ENCODE measurements around the gene CLGN. TPM values are rescaled to one million over a fixed set of nuclear protein-coding genes. Genes with fewer than 3 reads are reported as not detected.

CLGN gene
- total RNA-seq, 1 donor = 19.3 TPM

DNA sequence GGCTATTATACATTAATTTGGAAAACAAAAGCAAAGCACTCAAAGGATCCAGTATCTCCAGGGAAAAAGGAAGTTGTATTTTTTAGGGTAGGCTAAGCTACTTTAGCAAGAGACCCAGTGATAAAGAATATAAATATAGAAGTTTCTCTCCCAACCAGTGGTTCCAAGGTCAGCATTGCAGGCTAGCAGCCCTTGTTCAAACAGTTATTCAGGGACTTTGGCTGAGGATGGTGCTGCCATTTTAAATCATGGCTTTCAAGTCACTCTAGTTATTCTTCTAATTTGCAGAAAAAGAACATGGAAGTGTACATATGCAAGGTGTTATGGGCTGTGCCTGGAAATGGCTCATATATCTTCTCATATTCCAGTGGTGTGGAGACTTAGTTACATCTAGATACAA is 44.7 kb downstream of the CLGN start:
- DNase-seq (ENCODE audit: low read depth) = no peak
- H3K4me3 ChIP-seq (ENCODE audit: low read depth, low read length) = no peak overlapping the region
- TF ChIP-seq, protein P1, sequence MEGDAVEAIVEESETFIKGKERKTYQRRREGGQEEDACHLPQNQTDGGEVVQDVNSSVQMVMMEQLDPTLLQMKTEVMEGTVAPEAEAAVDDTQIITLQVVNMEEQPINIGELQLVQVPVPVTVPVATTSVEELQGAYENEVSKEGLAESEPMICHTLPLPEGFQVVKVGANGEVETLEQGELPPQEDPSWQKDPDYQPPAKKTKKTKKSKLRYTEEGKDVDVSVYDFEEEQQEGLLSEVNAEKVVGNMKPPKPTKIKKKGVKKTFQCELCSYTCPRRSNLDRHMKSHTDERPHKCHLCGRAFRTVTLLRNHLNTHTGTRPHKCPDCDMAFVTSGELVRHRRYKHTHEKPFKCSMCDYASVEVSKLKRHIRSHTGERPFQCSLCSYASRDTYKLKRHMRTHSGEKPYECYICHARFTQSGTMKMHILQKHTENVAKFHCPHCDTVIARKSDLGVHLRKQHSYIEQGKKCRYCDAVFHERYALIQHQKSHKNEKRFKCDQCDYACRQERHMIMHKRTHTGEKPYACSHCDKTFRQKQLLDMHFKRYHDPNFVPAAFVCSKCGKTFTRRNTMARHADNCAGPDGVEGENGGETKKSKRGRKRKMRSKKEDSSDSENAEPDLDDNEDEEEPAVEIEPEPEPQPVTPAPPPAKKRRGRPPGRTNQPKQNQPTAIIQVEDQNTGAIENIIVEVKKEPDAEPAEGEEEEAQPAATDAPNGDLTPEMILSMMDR (IDR thresholded peaks at IDR 0.05; ENCODE audit: insufficient read depth, low read length) = no peak

DNA sequence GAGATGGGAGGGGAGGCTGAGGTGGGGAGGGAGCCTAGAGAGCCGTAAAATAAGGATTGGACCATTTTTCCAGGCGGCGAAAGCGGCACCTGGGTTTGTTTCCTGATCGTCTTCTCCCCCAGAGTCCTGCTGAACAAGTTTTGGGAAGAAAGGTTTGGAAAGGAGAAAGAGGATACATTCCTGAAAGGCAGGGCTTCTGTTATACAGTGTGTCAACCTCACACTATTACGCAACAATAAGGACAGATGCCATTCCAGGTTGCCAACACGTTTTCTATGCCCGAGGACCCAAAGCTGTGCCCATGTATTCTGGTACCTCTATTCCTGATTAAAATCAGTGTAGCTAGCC is 53.3 kb downstream of the CLGN start:
- H3K4me3 ChIP-seq (ENCODE audit: low read depth, low read length) = peak overlapping the region; percentile 78
- no peak for DNase-seq (ENCODE audit: low read depth)
- TF ChIP-seq, protein P1 (IDR thresholded peaks at IDR 0.05; ENCODE audit: insufficient read depth, low read length) = no peak

DNA sequence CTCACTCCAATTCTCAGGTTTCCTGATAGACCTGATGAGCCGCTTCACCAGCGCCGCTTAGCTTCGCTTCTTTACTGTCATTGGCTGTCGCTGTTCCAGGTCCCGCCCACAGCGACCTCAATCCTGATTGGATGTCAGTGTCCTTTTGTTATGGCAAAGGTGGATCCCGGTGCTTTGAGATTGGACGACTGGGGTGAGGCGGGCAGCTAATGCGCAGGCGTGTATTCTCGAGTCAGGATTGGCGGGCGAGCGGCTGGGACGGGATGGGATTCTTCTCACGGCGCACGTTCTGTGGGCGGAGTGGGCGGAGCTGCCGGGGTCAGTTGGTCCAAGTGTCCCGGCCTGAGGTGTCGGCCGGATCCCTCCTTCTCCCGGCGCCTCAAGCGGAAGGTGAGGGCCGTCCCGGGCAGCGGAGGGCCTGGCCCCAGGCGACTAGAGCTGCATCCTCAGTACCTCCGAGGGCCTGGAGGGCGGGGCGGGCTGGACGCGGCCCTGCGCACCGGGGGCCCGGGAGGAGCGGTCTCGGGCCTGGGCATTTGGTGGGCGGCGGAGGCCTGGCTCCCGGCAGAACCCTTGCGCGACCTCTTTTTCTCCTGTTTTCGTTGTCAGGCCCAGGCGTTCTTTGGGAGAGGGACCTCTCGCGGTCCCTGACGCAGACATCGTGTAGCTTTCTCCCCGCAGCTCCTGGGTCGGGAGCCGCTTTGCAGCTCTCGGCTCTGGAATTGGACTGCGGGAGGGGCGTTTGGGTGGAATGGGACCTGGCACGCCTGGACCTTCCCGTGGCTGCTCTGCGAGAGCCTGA is 53.9 kb downstream of the CLGN start, which contains the start of gene SCOC:
TSS of gene SCOC (plus strand) at position 319 of the 802 bp plus-strand sequence. CDS start 5,525 bp downstream, outside the sequence.
- DNase-seq (ENCODE audit: low read depth) = peak; percentile 99
- TF ChIP-seq, protein P1 (IDR thresholded peaks at IDR 0.05; ENCODE audit: insufficient read depth, low read length) = no peak
- peak within 1 kb of the TSS; percentile 78 for H3K4me3 ChIP-seq (ENCODE audit: low read depth, low read length)

DNA sequence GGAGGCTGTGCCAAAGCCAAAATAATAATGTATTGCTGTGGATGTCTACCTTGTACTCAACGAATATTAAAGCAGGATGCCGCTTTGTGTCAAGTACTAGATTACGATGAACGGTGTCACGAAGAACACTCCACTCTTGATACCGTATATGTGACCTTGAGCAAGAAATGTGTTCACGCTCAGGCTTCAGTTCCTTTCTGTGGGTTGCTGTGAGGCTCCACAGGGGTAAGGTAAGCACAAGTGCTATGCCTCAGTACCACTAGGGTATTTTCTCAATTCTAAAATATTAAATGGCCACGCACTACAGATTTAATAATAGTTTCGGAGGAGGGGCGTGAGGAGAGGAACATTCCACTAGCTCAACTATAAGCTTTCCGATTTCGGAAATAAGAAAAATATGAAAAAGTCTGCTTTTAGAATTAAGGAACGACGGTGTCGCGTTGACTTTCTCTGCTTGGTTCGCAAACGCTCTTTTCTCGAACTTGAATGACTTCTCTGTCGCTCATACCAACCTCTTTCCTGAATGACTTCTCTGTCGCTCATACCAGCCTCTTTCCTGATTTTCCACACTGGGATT is 54.6 kb downstream of the CLGN start:
- peak; percentile 32 for DNase-seq (ENCODE audit: low read depth)

DNA sequence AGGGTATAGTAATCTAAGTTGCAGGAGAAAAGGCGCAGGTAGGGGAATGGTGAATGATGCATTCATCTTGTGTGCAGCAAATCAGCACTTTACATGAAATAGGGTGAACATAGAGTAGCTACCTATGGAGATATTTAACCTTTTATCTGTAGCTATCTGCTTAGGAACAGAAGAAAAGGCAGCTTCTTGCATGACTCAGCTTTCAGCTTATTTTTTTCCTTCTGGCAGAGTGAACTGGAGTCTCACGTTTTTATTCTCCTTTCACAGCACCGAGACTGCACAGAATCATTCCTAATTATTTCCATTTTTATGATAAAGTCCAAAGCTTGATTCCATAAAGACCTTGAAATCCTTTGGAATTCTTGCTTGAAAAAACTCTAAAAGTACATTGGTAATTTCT is 58.8 kb downstream of the CLGN start:
- H3K4me3 ChIP-seq (ENCODE audit: low read depth, low read length) = no peak overlapping the region
- TF ChIP-seq, protein P1 (IDR thresholded peaks at IDR 0.05; ENCODE audit: insufficient read depth, low read length) = no peak
- peak; percentile 16 for DNase-seq (ENCODE audit: low read depth)

More for the DNA sequence above, 54.6 kb downstream of the CLGN start:
- H3K4me3 ChIP-seq (ENCODE audit: low read depth, low read length) = peak overlapping the region; percentile 74
- TF ChIP-seq, protein P1 (IDR thresholded peaks at IDR 0.05; ENCODE audit: insufficient read depth, low read length) = peak; percentile 32

DNA sequence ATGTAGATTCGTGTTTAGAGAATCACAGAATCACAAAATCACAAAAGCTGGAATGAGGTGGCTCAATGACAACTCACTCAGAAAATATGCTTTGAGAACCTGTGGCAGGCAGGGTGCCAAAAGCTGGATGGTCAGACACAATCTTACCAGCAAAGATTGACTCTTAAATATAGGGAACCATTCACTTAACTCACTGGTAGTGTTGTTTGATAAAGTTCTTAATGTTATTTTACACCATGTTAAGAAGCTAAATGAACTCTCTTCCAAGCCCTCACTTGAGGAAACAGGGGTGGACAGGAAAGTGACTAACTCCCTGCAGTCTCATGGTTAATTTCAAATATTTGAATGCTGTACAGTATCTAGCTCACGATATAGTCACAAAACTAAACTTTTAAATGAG is 59.7 kb downstream of the CLGN start:
- H3K4me3 ChIP-seq (ENCODE audit: low read depth, low read length) = no peak overlapping the region
- peak; percentile 57 for DNase-seq (ENCODE audit: low read depth)

More for the DNA sequence above, 59.7 kb downstream of the CLGN start:
- TF ChIP-seq, protein P1 (IDR thresholded peaks at IDR 0.05; ENCODE audit: insufficient read depth, low read length) = no peak

All from fibroblast of the aortic adventitia (primary cell).